Stimulated activated CD4-positive, alpha-beta T cell treated with anti-CD3 and anti-CD28 coated beads, TNF-alpha, amount 100 ng/mL, for 4 hours (primary cell): ENCODE data around the gene NAB2.
A peak's percentile ranks its signal among the peaks of the same experiment; 100 is the strongest.
"Not testable (repeated sequence)": the region's sequence is repeated elsewhere in the genome, so short reads cannot be mapped to it uniquely, and the experiment has no call there.

Source experiments
- DNase-seq, 3 experiments: peaks; one replicate each; pipeline ENCODE4 v3.0.0-alpha.2; 2020; ENCODE audit warnings: low read depth in 3 of 3

NAB2 gene, protein sequence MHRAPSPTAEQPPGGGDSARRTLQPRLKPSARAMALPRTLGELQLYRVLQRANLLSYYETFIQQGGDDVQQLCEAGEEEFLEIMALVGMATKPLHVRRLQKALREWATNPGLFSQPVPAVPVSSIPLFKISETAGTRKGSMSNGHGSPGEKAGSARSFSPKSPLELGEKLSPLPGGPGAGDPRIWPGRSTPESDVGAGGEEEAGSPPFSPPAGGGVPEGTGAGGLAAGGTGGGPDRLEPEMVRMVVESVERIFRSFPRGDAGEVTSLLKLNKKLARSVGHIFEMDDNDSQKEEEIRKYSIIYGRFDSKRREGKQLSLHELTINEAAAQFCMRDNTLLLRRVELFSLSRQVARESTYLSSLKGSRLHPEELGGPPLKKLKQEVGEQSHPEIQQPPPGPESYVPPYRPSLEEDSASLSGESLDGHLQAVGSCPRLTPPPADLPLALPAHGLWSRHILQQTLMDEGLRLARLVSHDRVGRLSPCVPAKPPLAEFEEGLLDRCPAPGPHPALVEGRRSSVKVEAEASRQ

DNA sequence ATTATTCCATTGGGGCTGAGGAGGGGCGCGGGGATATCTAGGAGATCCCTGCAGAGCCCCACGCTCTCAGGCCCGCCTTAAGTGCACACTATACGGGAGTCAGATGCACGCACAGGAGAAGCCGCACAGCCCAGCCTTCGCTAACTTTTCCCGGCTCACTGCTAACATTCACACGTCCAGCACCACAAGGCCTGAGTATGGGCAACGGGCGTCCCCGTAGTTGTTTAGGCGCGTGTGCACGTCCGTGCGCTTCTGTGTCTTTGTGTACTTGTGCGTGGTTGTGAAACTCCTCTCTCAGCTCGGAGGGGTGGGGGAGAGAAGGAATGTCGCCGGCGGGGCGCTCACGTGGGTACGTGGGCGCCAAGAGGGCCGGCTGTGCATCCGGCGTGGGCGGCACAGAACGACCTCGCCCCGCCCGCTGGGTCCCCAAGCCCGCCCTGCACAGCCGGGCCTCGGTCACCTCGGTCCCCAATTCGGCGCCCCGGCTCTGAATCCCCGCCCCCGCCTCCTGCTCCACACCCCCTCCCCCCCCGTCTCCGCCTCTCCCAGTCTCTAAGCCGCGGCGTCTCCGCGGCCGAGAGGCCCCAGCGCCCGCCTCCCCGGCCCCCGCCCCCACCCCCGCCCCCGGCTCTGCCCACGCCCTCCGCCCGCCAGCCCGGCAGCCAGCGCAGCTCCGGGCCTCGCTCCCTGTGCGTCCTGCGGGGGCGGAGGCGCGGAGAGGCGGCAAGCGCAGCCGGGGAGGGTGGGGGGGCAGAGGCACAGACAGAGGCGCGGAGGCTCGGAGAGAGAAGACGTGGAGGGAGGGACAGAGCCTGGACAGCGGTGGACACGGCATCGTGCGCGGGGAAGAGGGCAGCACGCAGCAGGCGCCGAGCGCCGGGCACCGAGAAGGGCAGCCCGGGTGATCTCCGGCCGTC, at the start of gene NAB2:
Gene NAB2, plus strand, starts transcription at position 761 of the 917 bp plus-strand sequence. CDS start 158 bp downstream, outside the sequence.
- DNase-seq: peak; percentile 73 to 86 (median 78)

DNA sequence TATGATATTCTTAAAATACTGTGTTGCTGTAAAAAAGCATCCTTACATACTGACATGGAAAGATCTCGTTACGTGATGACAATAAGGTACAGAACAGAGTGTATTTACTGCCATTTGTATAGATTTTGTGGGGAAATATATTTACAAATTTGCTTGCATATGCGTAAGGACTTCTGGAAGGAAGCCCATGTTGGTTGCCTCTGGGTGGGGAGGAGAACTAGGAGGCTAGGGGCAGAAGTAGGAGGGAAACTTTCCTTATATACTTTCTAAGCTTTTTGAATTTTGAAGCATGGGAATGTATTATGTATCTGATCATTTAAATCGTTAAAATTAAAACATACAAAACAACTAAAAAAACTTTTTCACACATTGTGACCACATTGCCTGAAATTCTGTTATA, 48.7 kb upstream of the NAB2 start:
- no peak for DNase-seq

DNA sequence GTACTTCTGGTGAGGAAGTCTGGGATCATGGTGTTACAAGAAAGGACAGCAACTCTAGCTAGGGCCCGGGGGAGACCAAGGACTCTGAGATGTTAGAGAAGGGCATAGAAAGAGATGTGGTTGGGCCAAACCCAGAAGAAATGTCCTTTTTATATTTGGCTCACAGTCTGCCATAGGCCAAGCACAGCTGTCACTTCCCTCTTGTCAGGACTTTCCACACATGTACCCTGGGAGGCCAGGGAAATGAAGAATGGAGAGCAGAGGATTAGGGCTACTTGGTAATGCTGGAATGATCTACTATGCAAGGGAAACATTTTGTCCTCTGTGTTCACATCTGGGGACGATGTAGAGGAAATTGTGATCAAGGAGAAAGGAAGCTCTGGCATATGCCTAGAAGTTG, 48.2 kb upstream of the NAB2 start:
- no peak for DNase-seq

DNA sequence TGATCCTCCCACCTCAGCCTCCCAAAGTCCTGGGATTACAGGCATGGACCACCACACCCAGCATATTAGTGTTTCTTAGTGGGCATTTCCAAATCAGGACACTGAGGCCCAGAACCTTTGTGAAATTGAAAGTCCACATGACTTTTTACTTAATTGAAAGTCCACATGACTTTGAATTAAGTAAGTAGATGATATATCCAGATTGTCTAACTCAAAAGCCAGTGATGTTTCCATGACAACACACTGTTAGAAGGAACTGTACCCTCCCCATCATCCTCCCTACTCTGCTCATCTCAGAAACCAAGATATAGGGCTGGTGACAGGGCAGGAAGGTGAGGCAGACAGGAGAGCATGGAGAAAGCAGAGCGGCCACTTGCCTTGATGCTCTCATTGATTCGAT, 46.2 kb upstream of the NAB2 start:
- DNase-seq: no peak

DNA sequence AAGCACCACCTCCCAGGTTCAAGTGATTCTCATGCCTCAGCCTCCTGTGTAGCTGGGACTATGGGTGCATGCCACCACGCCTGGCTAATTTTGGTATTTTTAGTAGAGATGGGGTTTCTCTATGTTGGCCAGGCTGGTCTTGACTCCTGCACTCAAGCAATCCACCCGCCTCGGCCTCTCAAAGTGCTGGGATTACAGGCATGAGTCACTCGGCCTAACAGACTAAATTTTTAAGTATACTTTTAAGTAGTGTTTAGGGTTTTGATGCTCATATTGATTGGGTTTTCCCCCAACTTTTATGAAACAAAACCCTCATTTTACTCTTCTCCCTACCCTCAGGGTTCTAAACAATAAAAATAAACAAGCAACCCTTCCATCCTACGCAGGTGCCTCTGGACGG, 44.4 kb upstream of the NAB2 start:
- DNase-seq: no peak

DNA sequence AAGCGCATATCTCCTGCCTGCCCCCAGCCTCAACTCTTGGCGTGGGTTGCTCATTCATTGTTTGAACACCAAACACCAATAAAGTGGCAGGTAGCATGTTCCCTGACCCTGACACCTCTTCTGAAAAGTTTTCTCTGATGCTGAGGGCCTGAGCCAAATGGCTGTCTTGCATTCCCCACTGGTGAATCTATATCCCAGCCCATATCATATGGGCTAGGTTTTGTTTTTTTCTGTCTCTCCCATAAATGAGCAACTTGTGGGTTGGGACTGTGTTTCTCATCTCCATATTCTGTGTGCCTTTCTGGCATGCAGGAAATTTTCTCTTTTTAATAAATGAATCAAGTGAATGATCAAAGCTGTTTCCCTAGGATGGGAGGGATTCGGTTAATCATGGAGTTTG, 44.0 kb upstream of the NAB2 start:
- DNase-seq: no peak

DNA sequence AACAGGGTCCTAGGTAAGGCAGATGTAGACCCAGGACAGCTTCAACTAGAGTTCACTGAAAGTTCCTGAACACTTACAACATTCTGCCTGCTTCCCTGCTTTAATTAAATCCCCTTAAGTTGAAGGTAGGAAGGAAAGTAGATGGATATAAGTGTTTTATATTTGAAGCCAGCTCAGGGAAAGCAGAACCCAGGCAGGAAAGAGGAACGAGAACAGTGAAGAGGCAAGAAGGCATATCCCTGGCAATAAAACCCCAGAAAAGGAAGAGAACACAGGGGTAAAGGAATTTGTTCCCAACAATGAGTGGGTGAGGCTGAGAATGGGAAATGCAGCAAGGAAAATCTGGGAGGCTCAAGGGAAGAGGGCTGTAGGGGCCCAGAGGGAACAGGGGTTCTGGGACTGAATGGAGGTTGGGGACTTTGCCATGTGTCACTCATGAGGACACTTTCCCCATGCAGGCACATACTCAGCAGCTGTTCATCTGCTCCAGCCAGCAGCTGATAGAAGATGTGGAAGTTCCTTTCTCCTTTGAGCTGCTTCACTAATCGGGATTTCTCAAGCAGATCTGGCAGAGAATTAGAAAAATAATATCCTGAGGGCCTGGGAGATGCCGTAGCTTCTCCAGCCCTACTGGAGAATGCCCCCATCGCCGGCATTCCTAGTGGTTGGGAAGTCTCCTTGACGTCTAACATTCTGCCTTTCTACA, 42.7 kb upstream of the NAB2 start:
- DNase-seq: no peak

DNA sequence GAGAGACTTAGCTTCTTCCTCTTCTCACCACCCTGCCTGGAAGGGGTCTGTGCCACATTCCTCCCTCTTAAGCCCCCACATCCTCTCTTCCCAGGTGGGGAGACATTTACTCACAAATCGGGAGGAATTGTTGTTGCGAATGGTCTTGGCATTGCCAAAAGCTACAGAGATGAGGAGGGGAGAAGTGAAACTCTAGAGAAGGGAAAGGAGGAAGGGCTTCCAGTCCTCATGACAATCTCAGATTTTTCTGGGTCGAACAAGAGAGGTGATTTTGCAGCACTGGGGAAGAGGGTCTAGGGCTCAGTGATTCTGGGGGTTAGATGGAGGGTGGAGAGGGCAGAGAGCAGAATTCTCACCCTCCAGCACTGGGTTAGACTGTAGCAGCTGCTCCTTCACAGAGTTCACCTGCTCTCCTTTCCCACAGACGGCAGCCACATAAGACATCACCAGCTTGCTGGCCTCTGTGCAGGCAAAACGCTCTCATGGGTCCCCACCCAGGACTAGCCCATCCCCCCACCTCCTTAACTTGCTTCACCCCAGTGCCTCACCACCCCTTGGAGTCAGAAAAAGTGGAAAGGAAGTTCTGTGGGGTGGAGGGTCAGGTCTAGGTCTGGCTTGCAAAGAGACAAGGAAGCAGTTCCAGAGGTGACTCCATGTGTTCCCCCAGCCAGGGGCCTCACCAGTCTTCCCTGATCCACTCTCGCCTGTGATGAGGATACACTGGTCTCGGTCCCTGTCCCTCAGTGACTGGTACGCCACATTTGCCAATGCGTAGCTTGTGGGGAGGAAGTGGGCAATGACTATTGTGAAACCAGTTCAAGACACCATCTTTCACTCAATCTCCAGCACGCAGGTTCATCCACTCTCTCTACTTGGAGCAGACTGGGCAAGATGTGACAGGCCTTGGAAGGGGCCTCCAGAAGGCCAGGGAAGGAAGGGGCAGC, 41.7 kb upstream of the NAB2 start:
- no peak for DNase-seq

DNA sequence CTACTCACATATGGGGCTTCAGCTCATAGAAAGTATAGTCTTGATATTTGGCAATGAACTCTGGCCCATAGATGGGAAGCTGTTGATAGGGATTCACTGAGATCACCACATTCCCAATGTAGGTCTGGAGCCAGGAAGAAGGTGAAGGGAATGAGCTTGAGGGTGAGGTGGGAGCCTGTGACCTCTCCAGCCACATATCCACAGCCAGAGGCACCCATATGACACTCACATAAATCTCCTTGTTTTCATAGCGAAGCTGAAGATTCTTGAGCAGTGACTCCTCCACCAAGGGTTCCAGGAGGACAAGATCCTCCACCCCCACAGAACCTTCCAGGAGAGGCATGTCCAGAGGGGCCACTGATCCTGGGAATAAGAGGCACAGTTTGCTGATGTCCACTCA, 40.9 kb upstream of the NAB2 start:
- DNase-seq: no peak

DNA sequence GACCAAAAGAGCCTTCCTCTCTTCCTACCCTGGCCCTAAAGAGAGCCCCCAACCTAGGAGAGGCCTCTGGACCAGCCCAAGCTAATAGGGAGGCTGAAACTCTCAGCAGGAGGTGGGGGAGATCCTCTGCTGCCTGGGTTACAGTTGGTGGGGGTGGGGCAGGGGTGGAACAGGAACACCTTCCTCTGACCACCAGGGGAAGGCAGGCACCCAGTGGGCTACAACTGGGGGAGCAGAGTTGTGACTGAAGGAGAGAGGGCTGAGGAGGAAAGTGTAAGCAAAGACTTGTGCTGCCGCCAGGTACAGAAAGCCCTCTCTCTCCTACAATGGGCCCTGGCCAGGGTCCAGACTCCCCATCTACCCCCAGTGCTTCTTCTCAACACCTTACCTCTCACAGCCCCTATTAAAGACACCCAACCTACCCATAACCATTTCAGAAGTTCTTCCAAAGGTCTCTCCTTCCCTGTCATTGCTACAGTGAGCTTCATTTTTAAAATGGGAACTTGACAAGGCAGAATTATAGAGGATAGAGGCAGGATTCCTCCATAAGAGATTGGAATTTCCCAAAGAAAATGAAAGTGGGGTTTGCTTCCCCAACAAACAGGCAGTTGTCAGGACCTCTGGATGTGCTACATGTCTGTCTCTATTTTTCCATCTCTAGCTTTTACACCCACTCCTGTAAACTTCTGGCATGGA, 40.3 kb upstream of the NAB2 start:
- DNase-seq: no peak

DNA sequence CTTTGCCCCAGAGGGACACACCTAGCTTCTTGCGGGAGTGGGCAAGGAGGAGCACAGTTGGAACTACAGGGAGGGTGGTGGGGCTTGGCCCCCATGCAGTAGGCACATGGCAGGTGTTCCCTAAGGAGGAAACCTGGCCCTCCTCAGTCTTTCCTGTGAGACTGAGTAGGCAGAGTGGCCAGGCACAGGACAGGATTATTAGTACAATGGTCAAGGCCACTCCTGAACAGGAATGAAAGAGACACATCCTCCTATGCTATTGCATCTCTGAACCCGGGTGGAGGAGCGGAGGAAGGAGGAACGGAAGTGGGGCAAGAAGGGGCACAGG, 39.8 kb upstream of the NAB2 start:
- no peak for DNase-seq

DNA sequence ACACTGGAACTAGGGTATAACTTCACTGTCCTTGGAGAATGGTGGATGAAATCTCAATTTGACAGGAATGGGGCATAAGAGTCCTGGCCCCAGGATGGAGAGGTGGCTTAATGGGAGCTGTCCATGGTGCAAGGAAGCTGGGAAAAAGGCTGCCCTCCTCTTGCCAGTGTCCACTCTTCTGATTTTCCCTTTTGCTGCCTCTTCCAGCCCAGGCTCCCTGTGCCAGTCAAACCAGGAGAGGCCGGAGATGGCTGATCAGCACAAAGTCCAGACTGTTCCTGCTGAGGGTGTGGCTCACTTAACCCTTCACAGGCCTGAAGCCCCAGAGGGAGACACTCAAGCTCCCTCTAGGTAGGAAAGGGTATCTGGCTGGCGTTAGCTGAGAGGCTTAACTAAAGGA, 39.0 kb upstream of the NAB2 start, which contains the start of gene MYO1A:
Gene MYO1A, minus strand, starts transcription at position 240 of the 400 bp plus-strand sequence. CDS start 1,806 bp downstream, outside the sequence.
- no peak for DNase-seq

DNA sequence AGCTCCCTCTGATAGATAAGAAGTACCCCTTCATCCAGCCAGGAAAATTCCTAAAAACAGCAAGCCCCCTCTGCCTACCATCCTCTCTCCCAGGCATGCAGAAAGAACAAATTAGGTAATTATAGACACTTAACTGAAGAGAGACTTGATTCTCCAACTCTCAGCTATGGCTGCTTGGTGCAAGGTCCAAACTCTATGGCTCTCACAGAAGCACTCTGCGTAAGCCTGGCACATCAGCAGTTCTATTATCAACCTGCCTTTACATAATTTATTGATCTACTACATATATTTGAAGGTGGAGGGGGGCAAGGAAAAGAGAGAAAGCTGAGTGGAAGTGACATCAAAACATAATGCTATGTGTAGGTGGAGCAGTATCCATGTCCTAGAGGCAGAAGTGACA, 37.9 kb upstream of the NAB2 start:
- DNase-seq: no peak

DNA sequence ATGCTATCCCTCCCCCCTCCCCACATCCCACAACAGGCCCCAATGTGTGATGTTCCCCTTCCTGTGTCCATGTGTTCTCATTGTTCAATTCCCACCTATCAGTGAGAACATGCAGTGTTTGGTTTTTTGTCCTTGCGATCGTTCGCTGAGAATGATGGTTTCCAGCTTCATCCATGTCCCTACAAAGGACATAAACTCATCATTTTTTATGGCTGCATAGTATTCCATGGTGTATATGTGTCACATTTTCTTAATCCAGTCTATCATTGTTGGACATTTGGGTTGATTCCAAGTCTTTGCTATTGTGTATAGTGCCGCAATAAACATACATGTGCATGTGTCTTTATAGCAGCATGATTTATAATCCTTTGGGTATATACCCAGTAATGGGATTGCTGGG, 35.8 kb upstream of the NAB2 start:
- not testable (repeated sequence) for DNase-seq

DNA sequence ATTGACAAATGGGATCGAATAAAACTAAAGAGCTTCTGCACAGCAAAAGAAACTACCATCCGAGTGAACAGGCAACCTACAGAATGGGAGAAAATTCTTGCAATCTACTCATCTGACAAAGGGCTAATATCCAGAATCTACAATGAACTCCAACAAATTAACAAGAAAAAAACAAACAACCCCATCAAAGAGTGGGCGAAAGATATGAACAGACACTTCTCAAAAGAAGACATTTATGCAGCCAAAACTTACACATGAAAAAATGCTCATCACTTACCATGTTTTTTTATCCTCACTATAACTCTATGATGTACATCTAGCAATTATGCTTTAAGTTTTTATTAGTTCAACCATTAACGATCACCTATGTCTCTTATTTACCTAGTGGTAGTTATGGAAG, 35.0 kb upstream of the NAB2 start:
- not testable (repeated sequence) for DNase-seq

DNA sequence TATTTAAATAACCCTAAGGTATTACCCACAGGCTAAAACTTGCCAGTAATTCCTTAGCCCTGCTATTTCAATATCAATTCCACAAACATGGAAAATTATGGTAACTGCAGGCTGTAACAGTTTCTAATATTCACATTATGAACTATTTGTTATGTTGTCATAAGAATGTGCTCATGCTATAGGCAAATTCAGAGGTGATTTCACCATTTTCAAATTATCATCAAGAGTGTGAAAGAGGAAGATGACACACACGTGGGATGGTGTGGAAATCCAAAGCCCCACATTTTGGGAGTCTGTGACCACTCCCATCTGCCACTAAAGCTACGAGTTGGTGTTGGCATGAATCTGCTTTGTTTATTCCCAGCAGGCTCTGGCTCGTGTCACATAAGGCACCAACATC, 33.1 kb upstream of the NAB2 start:
- no peak for DNase-seq

DNA sequence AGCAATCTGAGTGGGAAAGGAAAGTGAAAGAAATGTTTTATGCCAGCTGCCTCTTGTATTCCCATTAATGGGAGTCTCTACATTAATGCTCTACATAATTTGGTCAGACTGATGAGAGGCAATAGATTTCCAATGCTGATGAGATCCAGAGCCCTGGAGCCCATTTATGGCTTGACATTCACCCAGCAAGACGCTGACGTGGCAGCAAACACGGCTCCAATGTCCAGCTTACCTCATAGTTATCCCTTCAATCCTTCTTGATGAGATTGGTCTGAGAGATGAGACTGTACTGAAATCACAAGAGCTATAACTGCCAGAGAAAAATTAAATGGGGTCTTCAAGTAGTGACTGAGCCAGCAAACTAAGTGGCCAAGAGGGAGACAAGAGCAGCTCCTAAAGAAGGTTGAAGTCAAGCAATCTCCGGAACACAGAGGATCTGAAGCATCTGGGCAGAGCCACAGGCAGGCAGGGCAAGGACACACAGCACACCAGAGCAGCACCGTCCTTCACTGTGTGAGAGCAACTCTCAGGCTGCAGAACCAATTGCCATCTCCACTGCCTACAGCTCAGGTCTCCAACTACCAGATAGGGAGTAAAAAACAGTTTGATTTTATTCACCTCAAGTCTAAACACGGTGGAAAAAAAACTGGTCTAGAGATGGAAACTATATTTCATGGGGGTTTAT, 31.7 kb upstream of the NAB2 start:
- no peak for DNase-seq

DNA sequence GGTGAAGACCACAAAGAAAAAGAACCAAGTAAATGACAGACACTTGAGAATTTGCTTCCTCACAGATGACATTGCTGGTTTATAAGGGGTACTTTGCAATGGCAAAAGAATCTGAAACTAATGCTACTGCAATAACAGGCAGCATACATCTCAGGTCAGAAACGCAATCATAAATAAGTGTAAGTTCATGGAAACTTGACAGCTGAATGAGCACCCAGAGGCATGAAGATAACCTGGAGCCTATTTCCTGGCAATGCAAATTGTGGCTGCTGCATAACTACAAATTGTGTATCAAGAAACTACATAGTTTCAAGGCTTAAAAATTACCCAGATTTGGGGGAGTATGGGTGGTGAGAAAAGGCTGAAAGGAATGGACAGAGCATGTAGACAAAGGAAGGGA, 30.5 kb upstream of the NAB2 start:
- no peak for DNase-seq

DNA sequence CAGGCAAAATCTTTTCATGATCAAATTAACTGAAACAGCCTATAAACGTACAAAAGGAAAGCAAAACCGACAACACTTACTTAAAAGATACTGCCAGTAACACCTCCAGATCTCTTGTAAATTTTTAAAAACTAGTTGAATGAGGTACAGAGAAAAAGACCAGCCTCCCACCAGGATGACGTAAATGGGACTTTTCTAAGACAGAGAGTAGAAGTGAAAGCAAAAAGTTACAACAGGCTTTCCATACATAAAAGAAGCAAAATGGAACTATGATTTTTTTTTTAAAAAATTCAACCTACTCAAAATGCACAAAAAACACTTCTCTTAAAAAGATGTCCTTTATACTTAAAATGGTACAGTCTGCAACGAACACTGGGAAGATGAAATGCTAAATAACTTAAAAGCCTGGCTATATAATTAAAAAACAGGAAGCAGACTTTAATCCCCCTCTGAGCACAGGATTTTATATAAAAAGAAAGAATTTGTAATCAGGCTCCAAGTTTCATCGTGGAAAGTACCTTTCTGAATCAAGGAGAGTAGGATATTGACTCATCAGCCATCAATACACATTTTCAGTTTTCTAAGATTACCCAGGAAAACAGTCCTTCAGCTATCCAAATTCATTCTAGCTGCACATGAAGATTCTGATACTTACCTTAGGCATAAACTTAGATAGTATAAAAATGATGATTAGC, 24.8 kb upstream of the NAB2 start:
- peak in 1 of 3 experiments; percentile 31 for DNase-seq
